Ammon's horn (tissue), 1 donor: Measurements from ENCODE around the gene MRPL49.

Experiments
- DNase-seq: peaks from one replicate; pipeline ENCODE4 v3.0.0-alpha.2; 2016; ENCODE audit warnings: low spot score

The MRPL49 gene

GRCh38 chr11:65102142-65103095 lies 19.7 kb upstream of the MRPL49 start:
- peak; percentile 76 for DNase-seq

GRCh38 chr11:65103476-65103875 lies 18.6 kb upstream of the MRPL49 start:
- DNase-seq, result no peak

GRCh38 chr11:65104628-65105027 lies 17.5 kb upstream of the MRPL49 start:
- DNase-seq, result no peak

GRCh38 chr11:65107078-65107477 lies 15.0 kb upstream of the MRPL49 start:
- DNase-seq, result no peak

GRCh38 chr11:65107751-65108468 lies 14.2 kb upstream of the MRPL49 start:
- no peak for DNase-seq

GRCh38 chr11:65108469-65109123 lies 13.5 kb upstream of the MRPL49 start:
- DNase-seq, result no peak

- DNase-seq, result no peak
These were observed 12.6 kb upstream of the MRPL49 start for GRCh38 chr11:65109231-65110198.

GRCh38 chr11:65110354-65110861 lies 11.7 kb upstream of the MRPL49 start:
- DNase-seq, result peak; percentile 85

- no peak for DNase-seq
These were observed 10.9 kb upstream of the MRPL49 start for GRCh38 chr11:65111159-65111743.

GRCh38 chr11:65111744-65112545 lies 10.2 kb upstream of the MRPL49 start, which contains the start of gene TM7SF2:
TM7SF2 (plus strand) TSS chr11:65111872; CDS start chr11:65112016, 144 bp downstream.
- peak; percentile 97 for DNase-seq

GRCh38 chr11:65112546-65113360 lies 9.4 kb upstream of the MRPL49 start:
- DNase-seq, result peak; percentile 45

GRCh38 chr11:65113361-65113756 lies 8.8 kb upstream of the MRPL49 start:
- no peak for DNase-seq

- no peak for DNase-seq
These were observed 8.3 kb upstream of the MRPL49 start for GRCh38 chr11:65113839-65114238.

- no peak for DNase-seq
These were observed 7.5 kb upstream of the MRPL49 start for GRCh38 chr11:65114538-65115171.

GRCh38 chr11:65115361-65116082 lies 6.6 kb upstream of the MRPL49 start:
- no peak for DNase-seq

- DNase-seq, result no peak
These were observed 5.5 kb upstream of the MRPL49 start for GRCh38 chr11:65116370-65117205.
